ENCODE measurements around the gene HIPK1.

- TF ChIP-seq, protein P1, sequence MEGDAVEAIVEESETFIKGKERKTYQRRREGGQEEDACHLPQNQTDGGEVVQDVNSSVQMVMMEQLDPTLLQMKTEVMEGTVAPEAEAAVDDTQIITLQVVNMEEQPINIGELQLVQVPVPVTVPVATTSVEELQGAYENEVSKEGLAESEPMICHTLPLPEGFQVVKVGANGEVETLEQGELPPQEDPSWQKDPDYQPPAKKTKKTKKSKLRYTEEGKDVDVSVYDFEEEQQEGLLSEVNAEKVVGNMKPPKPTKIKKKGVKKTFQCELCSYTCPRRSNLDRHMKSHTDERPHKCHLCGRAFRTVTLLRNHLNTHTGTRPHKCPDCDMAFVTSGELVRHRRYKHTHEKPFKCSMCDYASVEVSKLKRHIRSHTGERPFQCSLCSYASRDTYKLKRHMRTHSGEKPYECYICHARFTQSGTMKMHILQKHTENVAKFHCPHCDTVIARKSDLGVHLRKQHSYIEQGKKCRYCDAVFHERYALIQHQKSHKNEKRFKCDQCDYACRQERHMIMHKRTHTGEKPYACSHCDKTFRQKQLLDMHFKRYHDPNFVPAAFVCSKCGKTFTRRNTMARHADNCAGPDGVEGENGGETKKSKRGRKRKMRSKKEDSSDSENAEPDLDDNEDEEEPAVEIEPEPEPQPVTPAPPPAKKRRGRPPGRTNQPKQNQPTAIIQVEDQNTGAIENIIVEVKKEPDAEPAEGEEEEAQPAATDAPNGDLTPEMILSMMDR (IDR thresholded peaks at IDR 0.05) = no peak
- TF ChIP-seq SIN3A (IDR thresholded peaks at IDR 0.05; ENCODE audit: borderline replicate concordance, insufficient read depth, low read depth, low read length) (no peak), REST (IDR thresholded peaks at IDR 0.05; ENCODE audit: insufficient read depth in 1 of 2, low read depth in 2 of 2, low read length in 1 of 2) (no peak), POLR2AphosphoS5 (IDR thresholded peaks at IDR 0.05; ENCODE audit: low read depth, low read length) (no peak)
Observed at GRCh38 chr1:113998361-113998760, 69.2 kb downstream of the HIPK1 start.

Measured in Panc1 (cell line).